Subcutaneous adipose tissue (tissue), 4 donors: ENCODE measurements around the gene NKD1. TPM values are rescaled to one million over a fixed set of nuclear protein-coding genes. Genes with fewer than 3 reads are reported as not detected.

ENCODE experiments used
- CTCF ChIP-seq: fragments of 450-650 bp; IDR thresholded peaks from one replicate; pipeline ENCODE4 v1.5.1; 2016; ENCODE audit warnings: low read depth, mild to moderate bottlenecking, control low read depth, antibody characterized with exemption, moderate library complexity
- total RNA-seq, 4 donors: library from RNA; depleted of rRNA; stranded (reverse); fragments of >200 nt; gene quantifications; one replicate each; pipeline ENCODE4 v1.1.0, GENCODE V29; 2016

NKD1 gene
- total RNA-seq, 4 donors from 2014 or later, result 0.68 to 2.9 (median 2.1) TPM

- TF ChIP-seq CTCF, result no peak
Observed at GRCh38 chr16:50555952-50556673, 7.9 kb downstream of the NKD1 start.

- no peak for TF ChIP-seq CTCF
Observed at GRCh38 chr16:50557046-50557445, 8.8 kb downstream of the NKD1 start.

- no peak for TF ChIP-seq CTCF
Observed at GRCh38 chr16:50558913-50559312, 10.7 kb downstream of the NKD1 start.

- no peak for TF ChIP-seq CTCF
Observed at GRCh38 chr16:50559342-50559741, 11.1 kb downstream of the NKD1 start.

GRCh38 chr16:50559804-50560514 lies 11.8 kb downstream of the NKD1 start:
- TF ChIP-seq CTCF, result no peak

- no peak for TF ChIP-seq CTCF
Observed at GRCh38 chr16:50560903-50561863, 13.0 kb downstream of the NKD1 start.
